GM12875 (cell line): ENCODE data around the gene MAU2.

Experiments
- H3K4me3 ChIP-seq: one replicate; pipeline ENCODE4 v1.5.1; 2011; ENCODE audit warnings: low read depth, low read length, control low read depth
- TF ChIP-seq, protein P1 (sequence below): IDR thresholded peaks from 2 replicates; pipeline ENCODE4 v1.5.1; 2011; ENCODE audit warnings: low read depth, mild to moderate bottlenecking, control low read depth, inconsistent platforms, low read length, moderate library complexity, borderline replicate concordance; ENCODE audit not compliant: insufficient read depth

Gene MAU2

DNA sequence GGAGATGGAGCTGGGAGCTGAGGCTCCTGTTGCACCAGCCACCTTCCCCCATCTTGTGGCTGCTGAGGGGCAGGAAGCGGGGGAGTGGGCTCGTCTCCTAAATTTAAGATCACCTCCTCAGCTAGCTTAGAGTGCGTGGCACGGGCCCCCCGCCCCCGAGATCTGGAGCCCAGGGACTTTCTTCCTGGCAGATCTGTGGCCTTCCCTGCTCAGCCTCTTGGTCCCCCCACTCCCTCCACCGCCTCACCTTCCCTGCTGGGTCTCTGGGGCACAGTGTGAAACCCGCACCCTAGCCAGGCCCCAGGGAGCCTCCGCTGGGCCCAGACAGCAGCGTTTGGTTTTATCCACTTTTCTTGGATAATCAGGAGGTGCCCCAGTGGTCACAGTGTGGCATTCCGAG, 35.9 kb downstream of the MAU2 start:
- H3K4me3 ChIP-seq: no peak overlapping the region
- TF ChIP-seq, protein P1, sequence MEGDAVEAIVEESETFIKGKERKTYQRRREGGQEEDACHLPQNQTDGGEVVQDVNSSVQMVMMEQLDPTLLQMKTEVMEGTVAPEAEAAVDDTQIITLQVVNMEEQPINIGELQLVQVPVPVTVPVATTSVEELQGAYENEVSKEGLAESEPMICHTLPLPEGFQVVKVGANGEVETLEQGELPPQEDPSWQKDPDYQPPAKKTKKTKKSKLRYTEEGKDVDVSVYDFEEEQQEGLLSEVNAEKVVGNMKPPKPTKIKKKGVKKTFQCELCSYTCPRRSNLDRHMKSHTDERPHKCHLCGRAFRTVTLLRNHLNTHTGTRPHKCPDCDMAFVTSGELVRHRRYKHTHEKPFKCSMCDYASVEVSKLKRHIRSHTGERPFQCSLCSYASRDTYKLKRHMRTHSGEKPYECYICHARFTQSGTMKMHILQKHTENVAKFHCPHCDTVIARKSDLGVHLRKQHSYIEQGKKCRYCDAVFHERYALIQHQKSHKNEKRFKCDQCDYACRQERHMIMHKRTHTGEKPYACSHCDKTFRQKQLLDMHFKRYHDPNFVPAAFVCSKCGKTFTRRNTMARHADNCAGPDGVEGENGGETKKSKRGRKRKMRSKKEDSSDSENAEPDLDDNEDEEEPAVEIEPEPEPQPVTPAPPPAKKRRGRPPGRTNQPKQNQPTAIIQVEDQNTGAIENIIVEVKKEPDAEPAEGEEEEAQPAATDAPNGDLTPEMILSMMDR: no peak

DNA sequence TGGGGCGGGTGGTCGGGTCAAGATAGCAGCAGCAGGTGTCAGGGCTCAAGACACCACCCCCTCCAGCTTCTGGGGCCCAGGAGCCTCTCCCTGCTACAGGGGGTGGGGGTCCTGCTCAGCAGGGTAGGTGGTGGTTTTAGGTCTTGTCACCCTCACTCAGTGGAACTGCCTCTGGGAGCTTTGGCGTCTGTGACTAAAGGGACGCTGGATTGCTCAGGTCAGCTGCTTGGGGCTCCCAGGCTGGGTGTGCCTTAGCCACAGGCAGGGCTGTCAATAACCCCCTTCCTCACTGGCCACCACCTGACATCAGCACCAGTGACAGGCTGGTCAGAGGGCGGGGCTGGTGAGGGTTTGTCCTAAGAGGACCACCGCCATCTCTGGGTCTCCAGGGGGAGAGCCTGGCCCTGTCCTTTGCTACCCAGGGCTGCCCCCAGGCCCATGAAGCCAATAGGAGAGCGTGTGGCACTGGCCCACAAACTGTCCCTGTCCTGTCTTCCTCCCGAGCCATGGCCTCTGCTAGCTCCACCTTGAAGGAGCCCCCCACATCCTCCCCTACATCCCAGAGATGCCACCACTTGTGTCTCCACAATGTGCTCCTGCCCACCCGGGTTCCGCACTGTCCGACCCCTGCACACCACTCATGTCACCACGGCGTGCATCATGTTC, 36.4 kb downstream of the MAU2 start:
- no peak overlapping the region for H3K4me3 ChIP-seq
- TF ChIP-seq, protein P1: no peak

DNA sequence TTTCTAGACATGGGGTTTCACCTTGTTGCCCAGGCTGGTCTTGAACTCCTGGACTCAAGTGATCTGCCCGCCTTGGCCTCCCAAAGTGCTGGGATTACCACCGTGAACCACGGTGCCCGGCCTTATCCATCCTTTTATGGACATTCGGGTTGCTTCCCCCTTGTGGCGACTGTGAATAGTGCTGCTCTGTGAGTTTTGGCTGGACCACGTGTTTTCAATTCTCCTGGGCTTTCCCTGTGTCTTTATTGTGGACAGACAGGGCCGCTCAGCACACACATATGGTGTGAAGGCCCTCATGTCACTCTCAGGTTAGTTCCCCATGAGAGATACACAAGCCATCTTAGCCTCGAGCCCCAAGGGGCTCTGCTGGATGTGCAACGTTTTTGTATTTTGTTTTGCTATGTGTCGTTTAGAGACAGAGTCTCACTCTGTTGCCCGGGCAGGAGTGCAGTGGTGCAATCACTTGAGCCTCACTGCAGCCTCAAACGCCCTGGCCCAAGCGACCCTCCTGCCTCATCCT, 40.5 kb downstream of the MAU2 start:
- no peak overlapping the region for H3K4me3 ChIP-seq
- TF ChIP-seq, protein P1: peak; percentile 81

DNA sequence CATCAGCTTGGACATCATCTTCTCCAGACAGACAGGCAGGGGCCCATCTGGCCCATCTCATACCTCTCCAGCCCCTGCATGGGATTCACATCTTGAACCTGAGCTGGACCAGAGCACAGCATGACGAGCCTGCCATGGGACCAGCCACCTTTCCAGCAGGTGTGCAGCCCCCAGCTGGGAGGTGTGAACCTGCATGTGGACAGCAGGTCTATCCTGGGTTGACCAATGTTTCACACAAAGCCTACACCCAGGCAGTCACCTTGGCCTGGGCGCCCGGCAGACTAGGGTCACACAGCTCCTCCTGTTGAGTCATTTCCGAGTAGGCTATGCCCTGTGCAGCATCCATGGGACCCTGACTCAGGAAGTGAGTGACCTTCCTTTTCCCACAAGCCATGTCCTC, 41.4 kb downstream of the MAU2 start:
- no peak overlapping the region for H3K4me3 ChIP-seq

DNA sequence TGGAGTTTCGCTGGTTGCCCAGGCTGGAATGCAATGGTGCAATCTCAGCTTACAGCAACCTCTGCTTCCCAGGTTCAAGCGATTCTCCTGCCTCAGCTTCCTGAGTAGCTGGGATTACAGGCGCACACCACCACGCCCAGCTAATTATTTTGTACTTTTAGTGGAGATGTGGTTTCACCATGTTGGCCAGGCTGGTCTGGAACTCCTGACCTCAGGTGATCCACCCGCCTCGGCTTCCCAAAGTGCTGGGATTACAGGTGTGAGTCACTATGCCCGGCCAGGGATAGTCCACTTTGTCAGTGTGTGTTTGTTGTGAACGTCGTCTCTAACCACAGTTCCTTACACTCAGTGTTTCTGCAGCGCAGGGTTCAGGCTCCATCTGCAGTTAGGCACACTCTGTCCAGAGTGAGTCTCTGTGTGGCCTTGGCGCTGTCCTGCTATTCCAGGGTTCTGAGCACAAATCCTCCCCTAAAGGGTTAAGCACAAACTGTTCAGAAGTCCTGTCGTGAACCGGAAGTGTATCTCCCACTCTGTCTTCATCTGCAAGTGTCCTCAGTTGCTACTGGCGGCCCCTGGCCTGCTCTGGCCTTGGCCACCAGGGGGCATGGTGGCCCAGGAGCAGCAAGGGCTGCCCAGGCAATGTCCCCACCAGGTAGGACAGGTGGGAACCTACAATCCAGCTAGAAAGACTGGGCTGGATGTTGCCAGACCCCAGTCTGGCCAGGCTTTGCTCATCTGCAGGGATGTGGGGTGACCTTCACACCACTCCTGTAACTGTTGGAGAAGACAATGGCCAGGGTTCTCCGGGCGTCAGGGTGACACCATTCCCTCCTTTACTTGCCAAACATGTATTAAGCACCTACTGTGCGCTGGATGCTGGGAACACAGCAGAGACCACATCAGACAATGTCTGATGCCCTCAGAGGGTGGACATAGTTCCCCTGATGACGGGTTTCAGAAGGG, 46.1 kb downstream of the MAU2 start:
- TF ChIP-seq, protein P1: peak; percentile 97
- H3K4me3 ChIP-seq: no peak overlapping the region

More for the DNA sequence above, 41.4 kb downstream of the MAU2 start:
- TF ChIP-seq, protein P1: no peak

DNA sequence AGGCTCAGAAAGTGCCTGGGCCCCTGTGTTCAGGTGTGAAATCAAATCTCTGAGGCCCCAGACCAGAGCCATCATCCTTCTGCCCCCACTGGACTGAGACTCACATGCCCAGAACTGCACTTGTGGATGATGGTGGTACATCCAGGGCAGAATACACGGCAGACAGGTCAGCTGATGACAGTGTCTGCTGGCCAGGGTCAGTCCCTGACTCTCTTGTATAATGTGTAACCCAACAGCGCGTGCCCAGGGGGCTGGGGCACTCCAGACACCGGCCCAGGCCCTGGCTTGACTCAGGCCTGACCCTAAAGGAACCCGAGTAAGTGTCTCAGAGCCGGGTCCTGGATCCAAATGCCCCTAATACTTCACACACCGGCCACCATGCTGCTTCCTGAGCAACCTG, 47.5 kb downstream of the MAU2 start:
- TF ChIP-seq, protein P1: no peak
- H3K4me3 ChIP-seq: no peak overlapping the region
